B cell (primary cell): ENCODE data around the gene S100A1. TPM values are rescaled to one million over a fixed set of nuclear protein-coding genes. Genes with fewer than 3 reads are reported as not detected.
"Not testable (repeated sequence)": the region's sequence is repeated elsewhere in the genome, so short reads cannot be mapped to it uniquely, and the experiment has no call there.

Experiments
- ATAC-seq: fragments of 200-7000 bp; cut with Tn5 transposase; one replicate; pipeline ENCODE4 v1.10.0; 2021; ENCODE audit warnings: low read depth, mild to moderate bottlenecking, moderate number of reproducible peaks, moderate library complexity
- CTCF ChIA-PET: fragments of 350-600 bp; sonication (Branson Sonifier 250); formaldehyde crosslinking; loops from one replicate; lab custom pipeline; 2021; ENCODE audit warnings: antibody characterized with exemption, inconsistent platforms; lab: Charles Lee
- POLR2A ChIA-PET: fragments of 350-600 bp; sonication (Branson Sonifier 250); formaldehyde crosslinking; loops from one replicate; lab custom pipeline; 2021; ENCODE audit warnings: antibody characterized with exemption; lab: Charles Lee
- DNase-seq: peaks from one replicate; pipeline ENCODE4 v3.0.0; 2013
- H2AFZ ChIP-seq: 2 replicates; pipeline ENCODE4 v1.6.1; 2012; ENCODE audit warnings: mild to moderate bottlenecking, low read depth, low read length; ENCODE audit not compliant: insufficient read depth, poor library complexity, severe bottlenecking
- H3K27ac ChIP-seq, 2 donors: 1 replicate in 1 of 2; 2 replicates in 1 of 2; pipeline ENCODE4 v1.5.1; 2012 to 2013; ENCODE audit warnings: low read length in 2 of 2, mild to moderate bottlenecking in 2 of 2, moderate library complexity in 1 of 2
- H3K27me3 ChIP-seq, 4 experiments: fragments of 200-600 bp in 1 of 4; sonication (generic) in 1 of 4; replicated peaks in 1 of 4; 1 replicate in 2 of 4; 2 replicates in 2 of 4; pipeline versions ENCODE4 v1.6.1 to v1.7.0; 2013 to 2016; ENCODE audit warnings: low read length in 3 of 4, mild to moderate bottlenecking in 2 of 4, mixed read lengths in 1 of 4, moderate library complexity in 1 of 4; ENCODE audit not compliant: insufficient read depth in 4 of 4, control insufficient read depth in 3 of 4; ENCODE audit errors: control extremely low read depth in 1 of 4
- H3K36me3 ChIP-seq, 2 experiments: replicated peaks in 1 of 2; 1 replicate in 1 of 2; 2 replicates in 1 of 2; pipeline versions ENCODE4 v1.6.1 to v1.7.1; 2013; ENCODE audit warnings: low read length in 1 of 2; ENCODE audit not compliant: insufficient read depth in 2 of 2, control insufficient read depth in 1 of 2; ENCODE audit errors: control extremely low read depth in 1 of 2, extremely low read depth in 1 of 2
- H3K4me1 ChIP-seq, 2 donors: fragments of 200-600 bp in 1 of 2; sonication (generic) in 1 of 2; 1 replicate in 1 of 2; 2 replicates in 1 of 2; pipeline versions ENCODE4 v1.5.1 to v1.6.1; 2013 to 2017; ENCODE audit warnings: low read length in 2 of 2; ENCODE audit not compliant: control insufficient read depth in 2 of 2, insufficient read depth in 2 of 2
- H3K4me2 ChIP-seq: replicated peaks from 2 replicates; pipeline ENCODE3; 2012; ENCODE audit warnings: mild to moderate bottlenecking, low read depth, low read length; ENCODE audit not compliant: poor library complexity, severe bottlenecking
- H3K4me3 ChIP-seq, 5 experiments: fragments of 200-600 bp in 1 of 5; sonication (generic) in 1 of 5; 1 replicate in 3 of 5; 2 replicates in 2 of 5; pipeline versions ENCODE4 v1.5.1 to v1.7.0; 2011 to 2016; ENCODE audit warnings: low read length in 4 of 5, mild to moderate bottlenecking in 4 of 5, low read depth in 2 of 5, control low read depth in 1 of 5, moderate library complexity in 1 of 5; ENCODE audit not compliant: insufficient read depth in 1 of 5; ENCODE audit errors: control extremely low read depth in 1 of 5, extremely low read depth in 1 of 5
- H3K79me2 ChIP-seq: fragments of 200-600 bp; sonication (generic); one replicate; pipeline ENCODE4 v1.6.0; 2016; ENCODE audit warnings: low read length; ENCODE audit not compliant: control insufficient read depth, insufficient read depth
- H3K9ac ChIP-seq: fragments of 200-600 bp; sonication (generic); 2 replicates; pipeline ENCODE4 v1.6.1; 2017; ENCODE audit warnings: mild to moderate bottlenecking, low read length, moderate library complexity
- H3K9me3 ChIP-seq, 3 donors: one replicate each; pipeline versions ENCODE4 v1.6.1 to v1.7.1; 2013; ENCODE audit warnings: low read length in 2 of 3; ENCODE audit not compliant: control insufficient read depth in 2 of 3, insufficient read depth in 1 of 3; ENCODE audit errors: control extremely low read depth in 1 of 3
- H4K20me1 ChIP-seq: 2 replicates; pipeline ENCODE4 v1.6.0; 2012; ENCODE audit warnings: mild to moderate bottlenecking, low read length; ENCODE audit not compliant: insufficient read depth, control insufficient read depth, poor library complexity, severe bottlenecking
- H3K27ac Mint-ChIP-seq: one replicate; pipeline ENCODE4 v1.8.0; 2021; ENCODE audit warnings: mixed read lengths
- H3K27me3 Mint-ChIP-seq: one replicate; pipeline ENCODE4 v1.8.0; 2021; ENCODE audit warnings: mixed read lengths
- H3K4me1 Mint-ChIP-seq: one replicate; pipeline ENCODE4 v1.8.0; 2021; ENCODE audit warnings: mixed read lengths
- H3K4me3 Mint-ChIP-seq: one replicate; pipeline ENCODE4 v1.8.0; 2021; ENCODE audit warnings: mixed read lengths
- H3K9me3 Mint-ChIP-seq: one replicate; pipeline ENCODE4 v1.8.0; 2022; ENCODE audit warnings: mixed read lengths; ENCODE audit not compliant: insufficient read depth
- EZH2 ChIP-seq: IDR thresholded peaks from 2 replicates; pipeline ENCODE4 v1.6.1; 2012; ENCODE audit warnings: borderline replicate concordance, low read depth, mild to moderate bottlenecking, moderate library complexity, low read length; ENCODE audit not compliant: insufficient read depth, poor library complexity, severe bottlenecking
- WGBS: methylation state at CpG from one replicate; pipeline ENCODE4 v1.1.5; 2013; ENCODE audit warnings: missing lambda C conversion rate; ENCODE audit not compliant: insufficient coverage; 5-methylcytosine and 5-hydroxymethylcytosine counted together
- intact Hi-C: fragments of 100-400 bp; cut with micrococcal nuclease; formaldehyde crosslinking; loops from one replicate; pipeline ENCODE4 v1.10.0; 2022
- polyA plus RNA-seq: library from polyadenylated mRNA; depleted of rRNA; stranded (reverse); fragments of >200 nt; gene quantifications from 2 replicates; pipeline ENCODE4 v1.2.3, GENCODE V29; 2012
- total RNA-seq, 2 donors: library from RNA; stranded (reverse); fragments of 120-200 nt in 1 of 2; gene quantifications; 1 replicate in 1 of 2; 2 replicates in 1 of 2; pipeline versions ENCODE4 v1.2.3 to v1.2.4, GENCODE V29; 2013 to 2022
- TF ChIP-seq, protein P1 (sequence below): fragments of 200-600 bp; IDR thresholded peaks from one replicate; pipeline ENCODE4 v1.8.0; 2022; ENCODE audit warnings: antibody characterized with exemption, mild to moderate bottlenecking

Gene S100A1
- total and polyA plus RNA-seq, 2 donors (not counting 1 experiment from before 2014, with no cell fraction given): not detected

DNA sequence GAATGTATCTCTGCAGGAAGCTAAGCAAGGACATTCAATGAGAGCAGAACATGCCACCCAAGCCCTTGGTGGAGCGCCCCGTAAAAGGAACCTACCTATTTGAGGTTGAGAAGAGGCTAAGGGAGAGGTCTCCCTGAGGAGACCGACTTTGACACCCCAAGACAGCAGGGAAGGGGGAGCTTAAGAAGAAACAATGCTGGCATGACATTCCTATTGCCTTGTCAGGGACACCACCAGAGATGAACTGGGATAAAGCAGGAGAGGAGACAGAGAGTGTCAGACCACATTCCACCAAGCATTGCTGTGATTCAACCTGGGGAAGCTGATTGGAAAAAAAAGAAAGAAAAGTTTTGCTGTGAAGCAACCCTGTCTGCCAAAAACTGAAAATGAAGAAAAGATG is 49.3 kb upstream of the S100A1 start:
- H2AFZ ChIP-seq: no peak overlapping the region
- H3K27ac Mint-ChIP-seq: no peak overlapping the region
- H3K79me2 ChIP-seq: no peaks in the 10 kb centered on the region
- no peak overlapping the region for H3K4me3 Mint-ChIP-seq
- H3K4me3 ChIP-seq: no peak overlapping the region
- ChIA-PET CTCF (interaction anchor here (2.5 to 2.6 kb wide), 2 partner anchors 10 to 69 kb away, joined by 10 to 11 read pairs; no protein-coding TSS in a partner anchor), POLR2A (no interaction called here)
- 83% methylated on average over 1 of the region's 3 CpGs for WGBS
- intact Hi-C loops: no loop called here
- no peaks in the 10 kb centered on the region for H3K36me3 ChIP-seq
- no peaks in the 10 kb centered on the region for H3K9me3 ChIP-seq
- DNase-seq: no peak
- H3K27me3 Mint-ChIP-seq: peaks cover 15% of the 10 kb centered on the region
- no peak overlapping the region for H3K27ac ChIP-seq
- no peaks in the 10 kb centered on the region for H4K20me1 ChIP-seq
- no peak for ATAC-seq
- peaks cover 0 to 5% of the 10 kb centered on the region in 2 donors for H3K4me1 ChIP-seq
- no peak overlapping the region for H3K9ac ChIP-seq
- no peaks in the 10 kb centered on the region for H3K9me3 Mint-ChIP-seq
- H3K27me3 ChIP-seq: peaks cover 0 to 4% (median 1%) of the 10 kb centered on the region in 4 experiments
- peaks cover 3% of the 10 kb centered on the region for H3K4me1 Mint-ChIP-seq
- H3K4me2 ChIP-seq: no peak overlapping the region
- no peak for TF ChIP-seq EZH2
- TF ChIP-seq, protein P1, sequence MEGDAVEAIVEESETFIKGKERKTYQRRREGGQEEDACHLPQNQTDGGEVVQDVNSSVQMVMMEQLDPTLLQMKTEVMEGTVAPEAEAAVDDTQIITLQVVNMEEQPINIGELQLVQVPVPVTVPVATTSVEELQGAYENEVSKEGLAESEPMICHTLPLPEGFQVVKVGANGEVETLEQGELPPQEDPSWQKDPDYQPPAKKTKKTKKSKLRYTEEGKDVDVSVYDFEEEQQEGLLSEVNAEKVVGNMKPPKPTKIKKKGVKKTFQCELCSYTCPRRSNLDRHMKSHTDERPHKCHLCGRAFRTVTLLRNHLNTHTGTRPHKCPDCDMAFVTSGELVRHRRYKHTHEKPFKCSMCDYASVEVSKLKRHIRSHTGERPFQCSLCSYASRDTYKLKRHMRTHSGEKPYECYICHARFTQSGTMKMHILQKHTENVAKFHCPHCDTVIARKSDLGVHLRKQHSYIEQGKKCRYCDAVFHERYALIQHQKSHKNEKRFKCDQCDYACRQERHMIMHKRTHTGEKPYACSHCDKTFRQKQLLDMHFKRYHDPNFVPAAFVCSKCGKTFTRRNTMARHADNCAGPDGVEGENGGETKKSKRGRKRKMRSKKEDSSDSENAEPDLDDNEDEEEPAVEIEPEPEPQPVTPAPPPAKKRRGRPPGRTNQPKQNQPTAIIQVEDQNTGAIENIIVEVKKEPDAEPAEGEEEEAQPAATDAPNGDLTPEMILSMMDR: no peak

DNA sequence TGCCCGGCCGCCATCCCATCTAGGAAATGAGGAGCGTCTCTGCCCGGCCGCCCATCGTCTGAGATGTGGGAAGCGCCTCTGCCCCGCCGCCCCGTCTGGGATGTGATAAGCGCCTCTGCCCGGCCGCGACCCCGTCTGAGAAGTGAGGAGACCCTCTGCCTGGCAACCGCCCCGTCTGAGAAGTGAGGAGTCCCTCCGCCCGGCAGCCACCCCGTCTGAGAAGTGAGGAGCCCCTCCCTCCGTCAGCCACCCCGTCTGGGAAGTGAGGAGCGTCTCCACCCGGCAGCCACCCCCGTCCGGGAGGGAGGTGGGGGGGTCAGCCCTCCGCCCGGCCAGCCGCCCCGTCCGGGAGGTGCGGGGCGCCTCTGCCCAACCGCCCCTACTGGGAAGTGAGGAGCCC is 45.4 kb upstream of the S100A1 start:
- H3K9ac ChIP-seq, intact Hi-C loops, H3K4me3 ChIP-seq, H3K27me3 ChIP-seq, H3K27ac Mint-ChIP-seq, ATAC-seq, H3K79me2 ChIP-seq, CTCF ChIA-PET, POLR2A ChIA-PET, H3K9me3 ChIP-seq, H3K9me3 Mint-ChIP-seq, H3K4me3 Mint-ChIP-seq, H3K4me1 Mint-ChIP-seq, H3K4me1 ChIP-seq, H3K36me3 ChIP-seq, H3K27ac ChIP-seq, DNase-seq, H3K4me2 ChIP-seq, H2AFZ ChIP-seq, H4K20me1 ChIP-seq: not testable (repeated sequence)
- WGBS: 96% methylated on average over 14 of the region's 34 CpGs
- H3K27me3 Mint-ChIP-seq: peaks cover 21% of the 10 kb centered on the region

DNA sequence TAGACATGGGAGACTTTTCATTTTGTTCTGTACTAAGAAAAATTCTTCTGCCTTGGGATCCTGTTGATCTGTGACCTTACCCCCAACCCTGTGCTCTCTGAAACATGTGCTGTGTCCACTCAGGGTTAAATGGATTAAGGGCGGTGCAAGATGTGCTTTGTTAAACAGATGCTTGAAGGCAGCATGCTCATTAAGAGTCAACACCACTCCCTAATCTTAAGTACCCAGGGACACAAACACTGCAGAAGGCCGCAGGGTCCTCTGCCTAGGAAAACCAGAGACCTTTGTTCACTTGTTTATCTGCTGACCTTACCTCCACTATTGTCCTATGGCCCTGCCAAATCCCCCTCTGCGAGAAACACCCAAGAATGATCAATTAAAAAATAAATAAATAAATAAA is 44.7 kb upstream of the S100A1 start:
- H3K27ac Mint-ChIP-seq, intact Hi-C loops, H3K27me3 ChIP-seq, ATAC-seq, CTCF ChIA-PET, POLR2A ChIA-PET, DNase-seq, H3K4me3 Mint-ChIP-seq, H3K4me2 ChIP-seq, H3K27ac ChIP-seq, H4K20me1 ChIP-seq, H3K36me3 ChIP-seq, H3K79me2 ChIP-seq, H3K9me3 Mint-ChIP-seq, H3K9me3 ChIP-seq, H3K9ac ChIP-seq, H3K4me3 ChIP-seq, H3K4me1 Mint-ChIP-seq, H3K4me1 ChIP-seq, H2AFZ ChIP-seq: not testable (repeated sequence)
- peaks cover 14% of the 10 kb centered on the region for H3K27me3 Mint-ChIP-seq
- no CpG with 5 or more reads among the region's 3 CpGs for WGBS
